ENCODE measurements around the gene LRRC3.

Gene LRRC3

GRCh38 chr21:44433791-44434567 lies 21.3 kb upstream of the LRRC3 start (continued):
- TF ChIP-seq CTCF (tag by site-specific recombination; IDR thresholded peaks at IDR 0.05) (no peak), ZNF843 (tag by site-specific recombination; IDR thresholded peaks at IDR 0.05) (no peak), ZNF24 (tag by site-specific recombination; IDR thresholded peaks at IDR 0.05) (no peak)

DNA sequence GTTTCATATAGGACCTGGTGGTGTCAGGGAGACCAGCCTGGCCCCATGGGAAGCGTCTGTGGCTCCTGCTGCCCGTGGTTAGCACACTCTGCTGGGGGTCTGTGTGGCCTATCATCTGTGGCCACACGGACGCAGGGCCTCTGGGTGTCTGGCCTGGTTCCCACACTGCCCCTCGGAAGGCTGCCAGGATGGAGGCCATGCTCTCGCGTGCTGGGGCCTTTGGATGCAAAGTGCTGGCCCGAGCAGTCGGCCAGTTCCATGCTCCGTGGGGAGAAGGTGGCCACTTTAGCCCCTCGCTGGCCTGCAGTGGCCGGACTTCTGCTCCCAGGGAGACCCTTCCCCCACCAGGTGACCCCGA lies 20.8 kb upstream of the LRRC3 start:
- Histone ChIP-seq H3K4me3 (ENCODE audit: low read depth, low read length) (no peak overlapping the region), H3K36me3 (ENCODE audit: control insufficient read depth in 2 of 2, insufficient read depth in 1 of 2, low read length in 2 of 2) (no peaks in the 10 kb centered on the region), H3K27ac (ENCODE audit: extremely low read depth, low read depth, low read length) (no peak overlapping the region), H3K9me3 (ENCODE audit: control insufficient read depth, insufficient read depth, low read depth, low read length) (no peaks in the 10 kb centered on the region), H3K4me1 (ENCODE audit: control insufficient read depth, insufficient read depth, low read length) (no peaks in the 10 kb centered on the region)
- ChIA-PET CTCF (no interaction called here), POLR2A (no interaction called here)
- no peak for TF ChIP-seq KLF8 (tag by site-specific recombination; IDR thresholded peaks at IDR 0.05)
- peak; percentile 7; the same call in 1 of the 2 replicates for TF ChIP-seq GLIS1 (tag by site-specific recombination; IDR thresholded peaks at IDR 0.05)

DNA sequence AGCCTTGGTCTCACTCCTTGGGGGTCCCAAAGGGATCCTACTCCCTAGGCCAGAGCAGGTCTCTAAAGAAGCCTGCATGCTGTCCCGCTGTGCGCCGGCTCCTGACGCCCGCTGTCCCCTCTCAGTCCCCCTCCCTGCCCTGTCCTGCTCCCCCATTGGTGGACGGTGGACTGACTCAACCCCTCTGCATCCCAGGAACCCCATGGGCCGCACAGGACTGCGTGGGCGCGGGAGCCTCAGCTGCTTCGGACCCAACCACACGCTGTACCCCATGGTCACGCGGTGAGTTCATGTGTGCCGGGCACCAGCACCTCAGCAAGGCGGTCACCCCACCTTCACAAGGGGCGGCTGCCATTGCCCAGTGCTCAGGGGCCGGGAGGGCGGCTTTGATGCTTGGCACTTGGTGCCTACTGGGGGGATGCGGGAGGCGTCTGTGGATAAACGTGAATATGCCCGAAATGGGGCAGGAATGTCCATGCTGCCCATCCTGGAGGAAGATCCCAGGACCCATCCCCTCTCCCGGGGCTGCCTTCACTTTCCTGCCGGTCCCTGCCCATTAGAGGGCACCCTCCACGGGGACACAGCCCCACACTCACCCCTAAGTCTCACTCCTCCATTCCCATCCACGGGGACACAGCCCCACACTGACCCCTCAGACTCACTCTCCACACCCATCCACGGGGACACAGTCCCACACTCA lies 20.2 kb upstream of the LRRC3 start:
- Histone ChIP-seq H3K4me3 (ENCODE audit: low read depth, low read length) (no peak overlapping the region), H3K4me1 (ENCODE audit: control insufficient read depth, insufficient read depth, low read length) (no peaks in the 10 kb centered on the region), H3K36me3 (ENCODE audit: control insufficient read depth in 2 of 2, insufficient read depth in 1 of 2, low read length in 2 of 2) (no peaks in the 10 kb centered on the region), H3K27ac (ENCODE audit: extremely low read depth, low read depth, low read length) (no peak overlapping the region), H3K9me3 (ENCODE audit: control insufficient read depth, insufficient read depth, low read depth, low read length) (no peaks in the 10 kb centered on the region)
- no peak for TF ChIP-seq ZNF394 (tag by site-specific recombination; IDR thresholded peaks at IDR 0.05; ENCODE audit: borderline replicate concordance)
- no peak for TF ChIP-seq ZNF621 (tag by site-specific recombination; IDR thresholded peaks at IDR 0.05)
- TF ChIP-seq EGR2 (tag by site-specific recombination; IDR thresholded peaks at IDR 0.05; ENCODE audit: low read depth): no peak
- TF ChIP-seq, protein P1, sequence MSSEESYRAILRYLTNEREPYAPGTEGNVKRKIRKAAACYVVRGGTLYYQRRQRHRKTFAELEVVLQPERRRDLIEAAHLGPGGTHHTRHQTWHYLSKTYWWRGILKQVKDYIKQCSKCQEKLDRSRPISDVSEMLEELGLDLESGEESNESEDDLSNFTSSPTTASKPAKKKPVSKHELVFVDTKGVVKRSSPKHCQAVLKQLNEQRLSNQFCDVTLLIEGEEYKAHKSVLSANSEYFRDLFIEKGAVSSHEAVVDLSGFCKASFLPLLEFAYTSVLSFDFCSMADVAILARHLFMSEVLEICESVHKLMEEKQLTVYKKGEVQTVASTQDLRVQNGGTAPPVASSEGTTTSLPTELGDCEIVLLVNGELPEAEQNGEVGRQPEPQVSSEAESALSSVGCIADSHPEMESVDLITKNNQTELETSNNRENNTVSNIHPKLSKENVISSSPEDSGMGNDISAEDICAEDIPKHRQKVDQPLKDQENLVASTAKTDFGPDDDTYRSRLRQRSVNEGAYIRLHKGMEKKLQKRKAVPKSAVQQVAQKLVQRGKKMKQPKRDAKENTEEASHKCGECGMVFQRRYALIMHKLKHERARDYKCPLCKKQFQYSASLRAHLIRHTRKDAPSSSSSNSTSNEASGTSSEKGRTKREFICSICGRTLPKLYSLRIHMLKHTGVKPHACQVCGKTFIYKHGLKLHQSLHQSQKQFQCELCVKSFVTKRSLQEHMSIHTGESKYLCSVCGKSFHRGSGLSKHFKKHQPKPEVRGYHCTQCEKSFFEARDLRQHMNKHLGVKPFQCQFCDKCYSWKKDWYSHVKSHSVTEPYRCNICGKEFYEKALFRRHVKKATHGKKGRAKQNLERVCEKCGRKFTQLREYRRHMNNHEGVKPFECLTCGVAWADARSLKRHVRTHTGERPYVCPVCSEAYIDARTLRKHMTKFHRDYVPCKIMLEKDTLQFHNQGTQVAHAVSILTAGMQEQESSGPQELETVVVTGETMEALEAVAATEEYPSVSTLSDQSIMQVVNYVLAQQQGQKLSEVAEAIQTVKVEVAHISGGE (tag by site-specific recombination; conservative IDR thresholded peaks at IDR 0.05; ENCODE audit: low read depth): no peak
- POLR2A ChIA-PET: no interaction called here
- CTCF ChIA-PET: no interaction called here

DNA sequence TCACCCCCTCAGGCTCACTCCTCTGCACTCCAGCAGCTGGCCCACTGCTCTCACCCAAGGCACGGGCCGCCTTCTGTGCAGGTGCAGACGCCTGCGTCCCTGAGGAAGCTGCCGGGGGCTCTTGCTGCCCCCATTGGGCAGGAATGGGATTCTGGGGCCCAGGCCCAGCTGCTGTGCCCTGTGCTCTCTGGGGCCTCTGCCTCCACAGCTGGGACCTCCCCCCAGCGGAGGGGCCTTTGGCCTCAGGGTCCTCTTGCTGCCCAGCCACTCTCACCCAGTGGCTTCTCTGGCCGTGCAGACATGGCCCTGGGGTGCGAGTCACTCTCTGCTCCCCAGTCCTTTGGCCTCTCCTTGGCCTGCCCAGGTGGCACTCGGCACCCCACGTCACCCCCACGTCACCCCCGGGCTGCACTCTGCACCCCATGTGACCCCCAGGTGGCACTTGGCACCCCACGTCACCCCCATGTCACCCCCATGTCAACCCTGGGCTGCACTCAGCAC lies 19.1 kb upstream of the LRRC3 start:
- no peaks in the 10 kb centered on the region for H3K36me3 ChIP-seq (ENCODE audit: control insufficient read depth in 2 of 2, insufficient read depth in 1 of 2, low read length in 2 of 2)
- TF ChIP-seq ZNF555 (tag by site-specific recombination; conservative IDR thresholded peaks at IDR 0.05) (no peak), ZNF157 (tag by site-specific recombination; IDR thresholded peaks at IDR 0.05) (no peak), ZBTB8A (tag by site-specific recombination; IDR thresholded peaks at IDR 0.05) (no peak), ZNF596 (tag by site-specific recombination; IDR thresholded peaks at IDR 0.05) (no peak), ZBTB10 (tag by site-specific recombination; IDR thresholded peaks at IDR 0.05) (peak; percentile 65; the same call in 1 of the 2 replicates), FEZF1 (tag by site-specific recombination; IDR thresholded peaks at IDR 0.05) (no peak), GLIS2 (tag by site-specific recombination; IDR thresholded peaks at IDR 0.05) (peak; percentile 45; the same call in 1 of the 2 replicates), ZNF776 (tag by site-specific recombination; IDR thresholded peaks at IDR 0.05; ENCODE audit: borderline replicate concordance) (no peak)
- no peaks in the 10 kb centered on the region for H3K9me3 ChIP-seq (ENCODE audit: control insufficient read depth, insufficient read depth, low read depth, low read length)
- no peak overlapping the region for H3K27ac ChIP-seq (ENCODE audit: extremely low read depth, low read depth, low read length)
- CTCF ChIA-PET: no interaction called here
- H3K4me1 ChIP-seq (ENCODE audit: control insufficient read depth, insufficient read depth, low read length): no peaks in the 10 kb centered on the region
- no peak overlapping the region for H3K4me3 ChIP-seq (ENCODE audit: low read depth, low read length)
- POLR2A ChIA-PET: no interaction called here

Data from HEK293 (cell line).